GM18502 (cell line): ENCODE data around the gene RELT.

Experiments
- ATAC-seq: cut with Tn5 transposase; IDR thresholded peaks from one replicate; pipeline ENCODE4 v1.9.1; 2021; ENCODE audit warnings: mild to moderate bottlenecking; ENCODE audit not compliant: unreplicated experiment, poor library complexity

The RELT gene

GRCh38 chr11:73376160-73376802 lies at the start of gene RELT:
Gene RELT, plus strand, starts transcription at chr11:73376399. Its CDS starts 12,738 bp downstream, at chr11:73389137.
- peak; percentile 80 for ATAC-seq

DNA sequence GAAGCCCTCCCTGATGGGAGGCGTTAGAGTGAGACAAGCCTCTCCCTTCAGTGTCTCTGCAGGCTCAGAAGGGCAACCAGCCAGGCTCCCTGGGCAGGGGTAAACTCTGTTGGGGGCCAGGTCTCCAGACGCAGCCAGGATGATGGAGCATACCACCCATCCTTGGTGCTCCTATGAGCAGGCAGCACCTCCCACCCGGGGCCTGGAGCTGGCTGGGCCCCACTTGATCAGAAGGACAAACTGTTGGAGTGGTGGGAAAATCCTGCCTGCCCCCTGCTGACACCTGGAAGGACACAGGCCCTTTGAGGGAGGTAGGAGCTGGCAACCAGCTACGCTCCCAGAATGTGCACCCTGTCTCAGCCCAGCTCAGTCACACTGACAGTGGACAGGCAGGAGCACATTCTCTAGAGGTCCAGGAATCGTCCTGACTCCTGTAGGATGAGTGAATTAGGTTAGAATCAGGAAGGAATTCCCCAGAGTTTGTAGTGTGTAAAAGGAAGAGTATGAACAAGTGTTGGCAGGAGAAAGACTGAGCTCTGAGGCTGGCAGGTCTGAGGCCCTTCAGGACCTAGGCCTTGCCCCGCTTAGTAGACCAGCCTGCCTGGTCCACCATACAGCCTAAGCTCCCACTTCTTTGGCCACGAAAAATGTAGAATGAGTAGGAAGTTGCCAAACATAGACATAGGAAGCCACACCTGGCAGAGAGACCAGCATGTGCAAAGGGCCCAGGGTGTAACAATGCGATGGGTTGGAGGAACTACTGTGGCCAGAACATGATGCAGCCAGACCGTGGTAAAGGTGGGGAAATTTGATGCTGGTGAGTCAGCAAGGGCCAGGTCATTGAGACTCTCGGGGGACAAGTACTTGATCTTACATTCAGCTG lies 49.0 kb upstream of the RELT start:
- no peak for ATAC-seq

DNA sequence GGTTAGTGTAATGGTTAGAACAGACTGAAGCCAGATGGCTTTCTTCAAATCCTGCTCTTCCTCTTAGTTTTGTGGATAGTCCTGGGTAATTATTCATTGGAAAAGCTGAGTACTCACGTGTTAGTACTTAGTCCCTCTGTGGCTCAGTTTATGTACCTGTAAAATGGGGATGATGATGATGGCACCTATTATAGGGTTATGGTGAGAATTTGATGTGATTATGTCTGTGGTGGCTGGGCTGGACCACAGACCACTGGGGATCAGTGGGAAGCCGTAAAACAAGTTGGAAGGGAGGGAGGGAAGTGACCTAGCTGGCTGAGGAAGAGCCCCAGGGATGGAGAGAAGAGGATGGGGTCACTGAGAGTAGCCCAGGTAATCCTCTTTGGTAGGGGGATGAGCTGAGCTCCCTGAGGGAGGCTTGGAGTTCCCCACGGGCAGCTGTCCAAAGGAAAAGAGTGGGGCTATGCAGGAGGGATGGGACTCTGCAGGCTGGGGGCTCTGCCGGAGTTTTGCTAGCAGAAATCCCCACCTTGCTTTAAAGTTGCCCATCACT lies 48.3 kb upstream of the RELT start:
- ATAC-seq, result no peak

- no peak for ATAC-seq
Observed at GRCh38 chr11:73330569-73331093, 45.6 kb upstream of the RELT start.

DNA sequence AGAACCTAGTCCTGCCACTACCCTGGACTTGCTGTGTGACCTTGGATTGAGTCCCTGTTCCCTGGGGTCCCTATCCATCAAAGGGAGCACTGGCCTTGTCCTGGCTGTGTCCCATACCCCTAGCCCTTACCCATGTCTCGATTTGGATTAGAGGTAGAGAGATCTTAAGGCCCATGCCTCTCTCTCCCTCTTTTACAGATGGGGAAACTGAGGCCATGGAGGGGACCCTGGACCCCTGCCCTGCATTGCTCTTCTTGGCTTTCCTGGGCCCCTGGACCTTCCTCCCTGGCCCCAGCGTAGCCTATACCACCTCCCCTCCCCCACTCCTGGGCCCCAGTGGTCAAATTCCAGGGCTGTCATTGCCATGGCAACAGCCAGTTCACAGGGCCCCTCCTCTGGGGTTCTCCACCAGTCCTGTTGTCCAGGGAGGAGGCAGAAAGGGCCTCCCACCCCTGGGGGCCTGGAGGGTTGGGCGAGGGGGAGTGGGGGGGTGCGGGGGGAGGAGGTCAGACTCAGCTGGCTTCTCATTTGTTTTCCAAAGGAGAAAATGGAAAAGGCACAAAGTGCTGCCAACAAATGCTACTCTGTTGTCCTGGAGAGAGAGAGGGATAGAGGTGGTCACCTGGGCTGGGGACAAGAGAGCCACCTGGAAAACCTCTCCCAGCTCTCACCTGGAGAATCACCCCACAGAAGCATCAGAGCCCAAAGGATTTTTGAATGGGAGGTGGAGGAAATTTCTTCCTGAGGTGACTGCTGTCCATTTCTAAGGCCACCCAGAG lies 44.9 kb upstream of the RELT start:
- ATAC-seq, result no peak

GRCh38 chr11:73333173-73333572 lies 43.0 kb upstream of the RELT start:
- no peak for ATAC-seq

- ATAC-seq, result no peak
Observed at GRCh38 chr11:73333640-73334383, 42.4 kb upstream of the RELT start.

DNA sequence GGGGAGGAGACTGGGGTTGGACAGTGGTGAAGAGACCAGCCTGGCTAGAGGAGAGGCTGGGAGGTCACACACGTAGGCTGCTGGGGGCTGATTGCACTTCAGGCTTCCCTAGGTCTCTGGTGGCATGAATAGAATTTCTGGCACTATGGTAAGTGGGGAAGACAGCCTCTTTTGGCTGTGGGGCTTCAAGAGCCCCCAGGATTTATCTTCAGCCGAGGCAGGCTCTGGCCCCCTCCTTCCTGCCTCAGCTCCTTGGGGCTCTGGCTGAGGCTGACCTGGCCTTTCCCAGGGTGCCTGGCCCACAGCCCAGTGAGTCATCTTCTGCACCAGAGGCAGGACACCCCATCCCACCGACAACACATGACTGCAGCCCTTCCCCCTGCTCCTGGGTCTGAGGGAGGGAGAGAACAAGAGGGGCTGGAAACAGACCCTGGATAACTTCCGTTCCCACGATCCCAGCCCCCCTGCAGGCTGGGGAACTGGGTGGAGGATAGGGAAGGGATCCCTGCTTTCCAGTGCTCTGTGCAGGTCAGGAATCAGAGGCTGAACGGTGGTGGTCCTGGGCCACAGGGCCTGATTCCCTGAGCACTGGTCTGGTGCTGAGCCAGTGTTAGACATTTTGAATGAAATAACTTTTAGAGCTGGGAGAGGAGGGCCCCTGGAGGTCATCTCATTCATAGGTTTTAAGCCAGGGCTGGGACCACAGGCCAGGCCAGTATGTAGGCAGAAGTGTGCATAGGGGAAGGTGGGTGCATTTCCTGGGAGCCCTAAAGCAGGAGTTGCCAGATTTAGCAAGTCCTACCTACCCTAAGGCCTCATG lies 41.6 kb upstream of the RELT start:
- ATAC-seq, result no peak

- ATAC-seq, result no peak
Observed at GRCh38 chr11:73335204-73335923, 40.8 kb upstream of the RELT start.

GRCh38 chr11:73337846-73338245 lies 38.4 kb upstream of the RELT start:
- no peak for ATAC-seq

DNA sequence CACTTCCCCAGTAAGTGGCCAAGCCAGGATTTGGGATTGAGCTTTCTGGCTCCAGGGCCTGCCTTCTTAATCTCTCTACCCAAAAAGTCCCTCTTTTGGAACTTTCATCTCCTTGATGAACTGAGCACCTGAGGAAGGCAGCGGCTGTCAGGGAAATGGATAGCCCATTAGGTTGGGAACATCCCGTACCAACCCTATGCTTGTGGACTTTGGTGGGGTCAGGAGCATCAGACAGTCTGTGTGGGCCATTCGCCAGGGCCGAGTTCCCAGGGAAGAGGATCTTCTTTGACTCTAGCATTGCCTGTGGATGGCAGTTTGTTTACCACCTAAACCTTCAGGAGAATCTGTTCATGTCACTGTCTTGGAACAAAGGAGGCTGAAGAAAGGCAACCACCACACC lies 37.9 kb upstream of the RELT start:
- ATAC-seq, result no peak

DNA sequence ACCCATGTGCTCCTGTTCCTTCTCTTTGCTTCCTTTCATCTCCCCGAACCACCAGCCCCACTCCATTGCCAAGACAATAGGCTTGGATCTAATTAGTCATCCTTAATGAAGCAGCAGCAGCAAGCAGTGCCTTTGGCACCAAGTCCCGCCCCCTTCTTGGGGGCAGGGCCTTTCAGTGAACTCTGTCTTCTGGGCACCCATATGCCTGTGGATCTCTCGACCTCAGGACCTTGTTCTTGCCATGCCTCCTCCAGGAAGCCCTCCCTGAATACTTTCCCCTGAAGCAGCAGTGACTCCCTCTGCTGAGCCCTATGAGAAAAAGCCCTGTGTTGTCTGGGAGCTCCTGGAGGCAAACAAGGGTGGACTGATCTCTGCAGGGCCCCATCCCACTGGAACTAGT lies 36.0 kb upstream of the RELT start:
- ATAC-seq, result no peak

DNA sequence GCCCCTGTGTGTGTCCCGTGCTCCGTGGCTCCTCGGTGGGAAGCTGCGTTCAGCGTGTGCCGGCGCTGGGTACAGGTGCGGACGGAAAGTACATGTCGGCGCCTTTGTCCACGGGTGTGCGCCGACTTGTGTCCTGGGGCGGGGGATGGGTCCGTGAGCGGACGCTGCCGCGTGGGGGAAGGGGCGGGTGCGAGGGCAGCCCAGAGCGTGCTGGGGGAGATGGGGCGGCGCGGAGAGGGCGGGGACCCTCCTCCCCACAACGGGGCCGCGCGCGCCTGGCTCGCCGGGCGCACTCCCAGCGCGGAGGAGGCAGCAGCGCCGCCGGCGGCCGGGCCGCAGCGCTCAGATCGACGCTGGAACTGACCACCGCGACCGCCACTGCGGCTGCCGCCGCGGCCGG lies 33.6 kb upstream of the RELT start:
- no peak for ATAC-seq

GRCh38 chr11:73343076-73343873 lies 32.9 kb upstream of the RELT start:
- ATAC-seq, result no peak

GRCh38 chr11:73344191-73344607 lies 32.0 kb upstream of the RELT start:
- no peak for ATAC-seq

DNA sequence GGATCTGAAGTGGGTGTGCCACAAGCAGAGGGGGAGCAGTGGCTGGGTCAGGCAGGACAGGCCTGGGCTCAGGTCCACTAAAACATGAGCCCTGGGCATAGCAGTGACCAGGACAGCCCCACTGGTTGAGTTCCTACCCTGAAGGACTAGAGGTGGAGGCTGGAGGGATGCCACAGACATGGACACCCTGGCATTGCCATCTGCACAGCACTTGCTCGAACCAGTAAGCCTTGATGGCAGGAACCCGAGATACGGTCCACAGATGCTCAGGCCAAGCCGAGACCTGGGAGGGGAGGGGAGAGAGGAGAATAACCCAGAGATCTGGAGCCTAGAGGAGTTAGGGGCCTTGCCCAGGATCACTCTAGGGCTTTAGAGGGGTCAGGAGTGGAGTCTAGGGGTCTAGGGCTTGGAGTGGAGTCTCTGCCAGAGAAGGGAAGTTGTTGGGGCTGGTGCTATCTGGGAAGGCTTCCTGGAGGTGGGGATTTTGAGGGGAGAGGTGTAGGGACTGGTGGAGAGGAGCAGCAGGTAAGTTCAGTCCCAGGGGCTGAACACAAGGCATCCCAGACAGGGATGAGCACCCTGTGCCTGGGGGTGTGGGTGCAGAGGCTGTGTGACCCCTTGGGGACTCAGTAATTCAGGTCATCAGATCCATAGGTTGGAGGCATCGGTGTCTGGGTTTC lies 30.6 kb upstream of the RELT start:
- ATAC-seq, result no peak
